Measurements from ENCODE around the gene TRIM31.
A peak's percentile ranks its signal among the peaks of the same experiment; 100 is the strongest.
"Not testable (repeated sequence)": the region's sequence is repeated elsewhere in the genome, so short reads cannot be mapped to it uniquely, and the experiment has no call there.

Gene TRIM31

DNA sequence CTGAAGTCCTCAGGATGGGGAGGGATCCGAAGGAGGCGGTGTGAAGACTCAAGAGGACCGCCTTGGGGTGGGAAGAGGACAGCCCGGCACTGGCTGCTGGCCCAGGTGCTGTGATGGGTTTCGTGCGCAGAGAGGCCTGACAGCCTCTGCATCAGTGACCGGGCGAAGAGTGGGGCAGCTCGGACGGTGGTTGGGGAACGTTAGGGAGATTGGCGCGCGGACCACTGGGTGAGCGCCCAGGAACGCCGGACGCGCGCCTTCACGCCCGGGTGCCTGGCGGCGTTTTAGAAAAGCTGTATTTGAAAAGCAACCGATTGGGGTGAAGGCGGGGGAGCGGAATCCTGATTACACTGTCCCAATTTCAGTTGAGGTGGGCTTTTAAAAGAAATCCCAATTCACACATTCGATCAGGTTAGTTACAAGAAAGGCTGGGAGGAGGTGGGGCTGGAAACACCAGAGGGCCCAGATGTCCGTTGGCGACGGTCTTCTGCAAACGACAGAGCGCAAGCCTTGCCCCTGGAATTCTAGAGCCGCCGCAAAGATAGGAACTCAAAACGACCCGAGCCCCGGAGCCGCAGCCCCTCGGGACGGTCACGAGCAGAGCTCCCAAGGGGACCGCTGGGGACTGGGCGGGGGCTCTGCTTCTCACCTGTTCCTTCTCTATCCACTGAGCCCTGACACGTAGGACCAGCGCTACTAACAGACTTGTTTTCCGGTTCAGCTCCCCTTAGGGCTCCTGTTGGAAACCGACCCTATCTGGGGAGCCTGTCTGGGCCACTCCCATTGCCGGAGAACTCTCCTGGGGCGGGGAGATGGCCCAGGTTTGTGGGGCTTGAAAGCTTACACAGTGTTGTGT lies 14.6 kb upstream of the TRIM31 start:
- no peak for TF ChIP-seq CTCF (conservative IDR thresholded peaks at IDR 0.05; ENCODE audit: low read depth, low read length)
- no peak for DNase-seq (ENCODE audit: low read depth)
- peak overlapping the region; percentile 4 for H3K4me3 ChIP-seq (ENCODE audit: low read length)

GRCh38 chr6:30122515-30122914 lies 9.6 kb upstream of the TRIM31 start:
- DNase-seq (ENCODE audit: low read depth): no peak
- TF ChIP-seq CTCF (conservative IDR thresholded peaks at IDR 0.05; ENCODE audit: low read depth, low read length): no peak
- no peak overlapping the region for H3K4me3 ChIP-seq (ENCODE audit: low read length)

GRCh38 chr6:30121446-30122366 lies 8.8 kb upstream of the TRIM31 start:
- TF ChIP-seq CTCF (conservative IDR thresholded peaks at IDR 0.05; ENCODE audit: low read depth, low read length): no peak
- H3K4me3 ChIP-seq (ENCODE audit: low read length): no peak overlapping the region
- no peak for DNase-seq (ENCODE audit: low read depth)

DNA sequence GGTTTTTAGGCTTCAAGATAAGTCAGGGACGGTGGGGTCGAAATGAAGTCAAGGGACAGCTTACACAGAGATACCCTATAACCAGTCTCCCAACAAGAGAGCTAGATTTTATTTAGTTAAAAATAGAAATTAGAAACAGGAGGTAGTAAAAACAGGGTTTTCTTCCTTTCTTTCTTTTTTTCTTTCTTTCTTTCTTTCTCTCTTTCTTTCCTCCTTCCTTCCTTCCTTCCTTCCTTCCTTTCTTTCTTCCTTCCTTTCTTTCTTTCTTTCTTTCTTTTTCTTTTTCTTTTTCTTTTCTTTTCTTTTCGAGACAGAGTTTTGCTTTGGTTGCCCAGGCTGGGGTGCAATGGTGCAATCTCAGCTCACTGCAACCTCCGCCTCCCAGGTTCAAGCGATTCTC lies 5.8 kb upstream of the TRIM31 start:
- not testable (repeated sequence) for DNase-seq (ENCODE audit: low read depth); H3K4me3 ChIP-seq (ENCODE audit: low read length)

DNA sequence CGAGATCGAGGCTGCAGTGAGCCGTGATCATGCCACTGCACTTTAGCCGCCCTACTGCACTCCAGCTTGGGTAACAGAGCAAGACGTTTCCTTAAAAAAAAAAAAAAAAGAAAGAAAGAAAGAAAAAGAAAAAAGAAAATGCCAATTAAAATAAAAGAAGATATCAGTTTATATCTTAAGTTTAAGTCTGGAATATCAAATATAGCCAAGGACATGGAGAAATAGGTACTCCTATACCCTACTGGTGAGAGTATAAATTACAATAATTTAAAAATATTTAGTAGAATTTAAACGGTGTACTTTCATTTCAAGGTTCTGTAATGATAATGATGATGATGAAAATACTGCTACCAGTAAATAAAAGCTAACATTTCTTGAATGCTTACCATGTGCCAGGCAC lies 3.8 kb upstream of the TRIM31 start:
- no peak overlapping the region for H3K4me3 ChIP-seq (ENCODE audit: low read length)
- DNase-seq (ENCODE audit: low read depth): no peak
- TF ChIP-seq CTCF (conservative IDR thresholded peaks at IDR 0.05; ENCODE audit: low read depth, low read length): no peak

DNA sequence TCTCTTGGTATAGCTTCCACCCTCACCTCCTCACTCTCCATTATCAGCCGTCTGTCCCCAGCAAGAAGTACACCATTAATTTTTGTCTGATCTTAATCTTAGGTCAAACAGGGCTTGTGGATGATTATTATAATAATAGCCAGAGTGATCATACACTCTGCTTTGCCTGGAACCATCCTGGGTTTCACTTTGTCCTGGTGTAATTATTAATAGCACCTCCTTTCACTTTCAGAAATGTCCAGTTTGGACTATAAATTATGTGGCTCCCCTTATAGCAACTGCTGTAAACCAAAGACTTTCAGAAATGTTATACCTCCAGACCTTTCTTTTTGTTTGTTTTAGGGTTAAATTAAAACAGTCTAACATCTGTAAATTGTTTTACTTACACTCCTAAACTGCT lies 951 bp upstream of the TRIM31 start:
- H3K4me3 ChIP-seq (ENCODE audit: low read length): no peak overlapping the region
- no peak for TF ChIP-seq CTCF (conservative IDR thresholded peaks at IDR 0.05; ENCODE audit: low read depth, low read length)
- no peak for DNase-seq (ENCODE audit: low read depth)

DNA sequence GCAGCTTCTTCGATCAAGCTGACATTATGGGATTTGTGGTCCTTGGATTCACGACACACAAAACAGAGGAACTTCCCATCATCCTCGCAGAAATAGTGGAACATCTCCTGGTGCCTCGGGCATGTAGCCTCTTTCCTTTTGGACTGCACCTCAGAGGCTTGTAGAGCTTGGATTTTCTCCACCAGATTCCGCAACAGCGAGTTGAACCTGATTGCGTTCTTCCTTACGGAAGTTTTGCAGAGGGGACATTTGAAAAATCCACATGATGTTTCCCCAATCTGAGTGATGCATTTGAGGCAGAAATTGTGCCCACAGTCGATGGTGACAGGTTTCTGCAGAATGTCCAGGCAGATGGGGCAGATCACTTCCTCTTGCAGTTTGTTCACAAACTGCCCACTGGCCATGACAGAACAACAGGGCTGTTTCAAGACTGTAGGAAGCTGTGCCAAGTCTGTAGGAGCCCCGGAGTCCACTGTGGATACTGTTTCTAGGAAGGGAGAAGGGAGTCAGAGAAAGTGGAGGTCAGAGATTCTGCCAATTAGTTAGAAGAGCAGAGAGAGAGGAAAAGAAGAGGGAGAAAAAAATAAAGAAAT lies 392 bp downstream of the TRIM31 start:
- no peak for DNase-seq (ENCODE audit: low read depth)
- no peak overlapping the region for H3K4me3 ChIP-seq (ENCODE audit: low read length)
- TF ChIP-seq CTCF (conservative IDR thresholded peaks at IDR 0.05; ENCODE audit: low read depth, low read length): no peak

Measured in retinal pigment epithelial cell (primary cell).